HUES64 (cell line): Measurements from ENCODE around the gene CDCA7.
"Not testable (repeated sequence)": the region's sequence is repeated elsewhere in the genome, so short reads cannot be mapped to it uniquely, and the experiment has no call there.

Experiments used
- H3K27ac ChIP-seq: 2 replicates; pipeline ENCODE4 v1.7.0; 2013; ENCODE audit warnings: low read depth, low read length, inconsistent platforms
- H3K27me3 ChIP-seq: 2 replicates; pipeline ENCODE4 v1.6.1; 2013; ENCODE audit warnings: mild to moderate bottlenecking, low read length; ENCODE audit not compliant: insufficient read depth
- H3K36me3 ChIP-seq: 2 replicates; pipeline ENCODE4 v1.6.1; 2013; ENCODE audit warnings: mild to moderate bottlenecking, low read length; ENCODE audit not compliant: insufficient read depth
- H3K4me1 ChIP-seq: 2 replicates; pipeline ENCODE4 v1.6.1; 2013; ENCODE audit warnings: mild to moderate bottlenecking, low read length, moderate library complexity; ENCODE audit not compliant: insufficient read depth
- H3K4me3 ChIP-seq: 2 replicates; pipeline ENCODE4 v1.5.1; 2013; ENCODE audit warnings: mild to moderate bottlenecking, low read length, moderate library complexity
- H3K9ac ChIP-seq: 2 replicates; pipeline ENCODE4 v1.6.1; 2013; ENCODE audit warnings: mild to moderate bottlenecking, low read depth, low read length
- H3K9me3 ChIP-seq: 2 replicates; pipeline ENCODE4 v1.6.1; 2013; ENCODE audit warnings: low read depth, low read length; ENCODE audit not compliant: insufficient read depth
- WGBS: fragments of 150-250, 120-280 bp; methylation state at CpG from one replicate; pipeline ENCODE4 v1.1.7; 2013; ENCODE audit warnings: missing lambda C conversion rate; 5-methylcytosine and 5-hydroxymethylcytosine counted together

Gene CDCA7

GRCh38 chr2:173402405-173402974 lies 47.8 kb downstream of the CDCA7 start:
- 11% methylated on average over 21 of the region's 21 CpGs for WGBS
- H3K9ac ChIP-seq, result no peak overlapping the region

GRCh38 chr2:173404841-173405750 lies 50.4 kb downstream of the CDCA7 start:
- Histone ChIP-seq H3K27ac (no peak overlapping the region), H3K27me3 (peaks cover 10% of the 10 kb centered on the region), H3K9ac (no peak overlapping the region), H3K9me3 (no peaks in the 10 kb centered on the region), H3K4me1 (peaks cover 18% of the 10 kb centered on the region), H3K4me3 (no peak overlapping the region), H3K36me3 (no peaks in the 10 kb centered on the region)
- WGBS, result 81% methylated on average over 8 of the region's 8 CpGs

More at GRCh38 chr2:173402405-173402974, 47.8 kb downstream of the CDCA7 start:
- Histone ChIP-seq H3K4me1 (peaks cover 21% of the 10 kb centered on the region), H3K4me3 (peak overlapping the region; percentile 46), H3K27ac (no peak overlapping the region), H3K9me3 (no peaks in the 10 kb centered on the region), H3K27me3 (peaks cover 10% of the 10 kb centered on the region), H3K36me3 (no peaks in the 10 kb centered on the region)

DNA sequence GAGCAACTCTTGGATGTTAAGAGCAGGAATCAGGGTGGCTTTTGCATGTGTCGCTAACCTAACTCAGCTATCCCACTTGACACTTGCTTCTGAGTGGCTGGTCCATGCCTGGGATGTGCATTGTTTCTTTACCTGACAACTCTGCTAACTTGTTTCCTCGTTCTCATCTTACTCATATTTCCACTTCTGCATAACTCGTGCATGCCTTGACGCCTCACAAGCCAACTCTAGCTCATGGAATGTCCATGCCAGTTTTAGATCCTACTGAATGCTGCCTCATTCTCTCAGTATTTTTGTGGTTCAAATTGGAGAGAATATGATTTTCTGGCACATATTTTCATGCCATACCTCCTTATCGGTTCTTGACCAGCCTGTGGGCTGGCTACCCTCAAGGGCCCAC lies 52.5 kb downstream of the CDCA7 start:
- H3K27ac ChIP-seq, result no peak overlapping the region
- 90% methylated on average over 5 of the region's 5 CpGs for WGBS
- H3K9ac ChIP-seq, result no peak overlapping the region
- no peaks in the 10 kb centered on the region for H3K9me3 ChIP-seq
- peaks cover 10% of the 10 kb centered on the region for H3K27me3 ChIP-seq
- H3K36me3 ChIP-seq, result no peaks in the 10 kb centered on the region
- 0 out of 2 replicates have a peak, but pooled peaks cover 2% of the 10 kb centered on the region for H3K4me1 ChIP-seq
- H3K4me3 ChIP-seq, result no peak overlapping the region

DNA sequence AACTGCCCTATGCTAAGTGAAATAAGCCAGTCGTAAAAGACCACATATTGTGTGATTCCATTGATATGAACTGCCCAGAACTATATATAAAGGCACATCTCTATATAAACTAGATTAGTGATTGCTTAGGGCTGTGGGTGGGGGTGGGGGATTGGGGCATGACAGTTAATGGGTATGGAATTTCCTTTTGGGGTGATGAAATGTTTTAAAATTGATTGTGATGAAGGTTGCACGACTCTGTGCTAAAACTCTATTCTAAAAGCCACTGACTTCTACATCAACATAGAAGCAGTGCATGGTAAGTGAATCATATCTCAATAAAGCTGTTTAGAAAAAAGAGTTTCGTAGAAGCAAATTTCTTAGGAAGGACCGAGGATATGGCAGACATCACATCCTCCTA lies 53.0 kb downstream of the CDCA7 start:
- 98% methylated on average over 3 of the region's 4 CpGs for WGBS
- no peak overlapping the region for H3K9ac ChIP-seq

GRCh38 chr2:173410579-173410978 lies 55.9 kb downstream of the CDCA7 start:
- Histone ChIP-seq H3K9ac (no peak overlapping the region), H3K9me3 (no peaks in the 10 kb centered on the region), H3K4me1 (peaks cover 6% of the 10 kb centered on the region; the same call in 1 of the 2 replicates), H3K4me3 (no peak overlapping the region), H3K27ac (no peak overlapping the region), H3K36me3 (no peaks in the 10 kb centered on the region), H3K27me3 (no peaks in the 10 kb centered on the region)
- 91% methylated on average over 3 of the region's 3 CpGs for WGBS

More for the DNA sequence above, 53.0 kb downstream of the CDCA7 start:
- no peaks in the 10 kb centered on the region for H3K36me3 ChIP-seq
- H3K9me3 ChIP-seq, result no peaks in the 10 kb centered on the region
- H3K27me3 ChIP-seq, result peaks cover 8% of the 10 kb centered on the region
- H3K4me3 ChIP-seq, result no peak overlapping the region
- 0 out of 2 replicates have a peak, but pooled peaks cover under 1% of the 10 kb centered on the region for H3K4me1 ChIP-seq
- no peak overlapping the region for H3K27ac ChIP-seq

DNA sequence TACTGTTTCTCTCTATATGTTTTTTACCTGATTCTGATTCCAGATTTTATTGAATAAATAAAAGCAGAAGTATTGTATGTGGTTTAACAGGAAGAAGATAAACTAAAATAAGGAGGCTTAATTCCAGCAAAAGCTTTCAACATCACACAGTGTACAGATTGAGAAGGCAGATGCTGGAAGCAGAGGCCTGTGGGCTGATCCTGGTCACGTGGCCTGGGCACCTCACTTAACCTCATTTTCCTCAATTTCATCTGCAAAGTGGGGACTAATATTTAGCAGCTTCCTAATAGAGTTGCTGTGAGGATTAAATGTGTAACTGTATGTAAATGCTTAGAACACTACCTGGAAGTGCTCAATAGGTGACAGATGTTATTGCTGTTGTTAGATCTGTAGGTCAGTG lies 58.0 kb downstream of the CDCA7 start:
- Histone ChIP-seq H3K36me3 (no peaks in the 10 kb centered on the region), H3K9ac (no peak overlapping the region), H3K9me3 (no peaks in the 10 kb centered on the region), H3K4me3 (no peak overlapping the region), H3K27me3 (no peaks in the 10 kb centered on the region), H3K4me1 (peaks cover 15% of the 10 kb centered on the region), H3K27ac (no peak overlapping the region)
- WGBS, result 73% methylated on average over 1 of the region's 1 CpG

GRCh38 chr2:173414823-173415322 lies 60.2 kb downstream of the CDCA7 start:
- H3K36me3 ChIP-seq, result no peaks in the 10 kb centered on the region

DNA sequence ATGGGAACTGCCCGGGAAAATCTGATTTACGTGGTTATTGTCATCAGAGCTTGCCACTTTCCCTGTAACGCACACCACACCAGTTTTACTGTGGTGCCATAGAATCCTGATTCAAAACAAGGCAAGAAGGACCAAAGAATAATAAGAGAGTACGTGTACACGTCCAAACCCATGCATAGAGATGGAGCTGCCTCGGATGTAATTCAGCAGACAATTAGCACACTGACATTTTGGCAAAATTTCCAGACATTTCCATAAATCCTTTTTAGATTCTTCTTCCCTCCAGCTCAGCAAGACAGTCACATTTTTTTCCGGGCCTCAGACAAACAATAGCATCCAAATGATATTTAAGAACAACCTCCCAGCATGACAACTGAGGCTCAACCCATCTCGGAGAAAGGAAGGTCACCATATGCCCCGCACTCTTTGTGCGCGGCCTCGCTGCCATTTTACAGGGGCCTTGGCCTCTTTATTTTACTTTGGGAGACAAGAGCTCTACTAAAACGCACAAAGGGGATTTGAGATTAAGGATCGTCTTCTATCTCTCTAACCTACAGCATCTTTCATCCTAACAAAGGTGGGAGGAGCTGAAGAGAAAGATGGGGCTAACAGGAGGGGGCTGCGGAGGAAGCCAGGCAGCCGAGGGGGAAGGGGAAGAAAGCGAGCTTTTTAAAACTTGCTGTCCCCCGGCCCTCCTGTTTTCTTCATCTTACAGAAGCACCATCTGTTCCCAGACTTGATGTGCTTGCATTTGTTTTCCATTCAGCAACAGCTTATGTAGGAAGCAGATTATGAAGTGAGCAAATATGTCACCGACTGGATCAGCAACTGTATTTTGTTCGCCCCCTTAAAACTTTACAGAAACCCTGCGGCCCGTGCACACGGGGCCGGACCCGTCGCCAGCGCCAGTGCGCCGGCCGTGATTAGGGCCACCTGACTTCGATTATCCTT lies 61.0 kb downstream of the CDCA7 start:
- no peak overlapping the region for H3K4me3 ChIP-seq
- H3K27me3 ChIP-seq, result no peaks in the 10 kb centered on the region
- no peaks in the 10 kb centered on the region for H3K36me3 ChIP-seq
- no peak overlapping the region for H3K27ac ChIP-seq
- H3K9me3 ChIP-seq, result no peaks in the 10 kb centered on the region
- peaks cover 15% of the 10 kb centered on the region for H3K4me1 ChIP-seq
- 85% methylated on average over 29 of the region's 31 CpGs for WGBS
- no peak overlapping the region for H3K9ac ChIP-seq

More at GRCh38 chr2:173414823-173415322, 60.2 kb downstream of the CDCA7 start:
- H3K27ac ChIP-seq, result no peak overlapping the region
- peaks cover 15% of the 10 kb centered on the region for H3K4me1 ChIP-seq
- WGBS, result 95% methylated on average over 1 of the region's 1 CpG
- H3K4me3 ChIP-seq, result no peak overlapping the region
- H3K9me3 ChIP-seq, result no peaks in the 10 kb centered on the region
- no peak overlapping the region for H3K9ac ChIP-seq
- H3K27me3 ChIP-seq, result no peaks in the 10 kb centered on the region

DNA sequence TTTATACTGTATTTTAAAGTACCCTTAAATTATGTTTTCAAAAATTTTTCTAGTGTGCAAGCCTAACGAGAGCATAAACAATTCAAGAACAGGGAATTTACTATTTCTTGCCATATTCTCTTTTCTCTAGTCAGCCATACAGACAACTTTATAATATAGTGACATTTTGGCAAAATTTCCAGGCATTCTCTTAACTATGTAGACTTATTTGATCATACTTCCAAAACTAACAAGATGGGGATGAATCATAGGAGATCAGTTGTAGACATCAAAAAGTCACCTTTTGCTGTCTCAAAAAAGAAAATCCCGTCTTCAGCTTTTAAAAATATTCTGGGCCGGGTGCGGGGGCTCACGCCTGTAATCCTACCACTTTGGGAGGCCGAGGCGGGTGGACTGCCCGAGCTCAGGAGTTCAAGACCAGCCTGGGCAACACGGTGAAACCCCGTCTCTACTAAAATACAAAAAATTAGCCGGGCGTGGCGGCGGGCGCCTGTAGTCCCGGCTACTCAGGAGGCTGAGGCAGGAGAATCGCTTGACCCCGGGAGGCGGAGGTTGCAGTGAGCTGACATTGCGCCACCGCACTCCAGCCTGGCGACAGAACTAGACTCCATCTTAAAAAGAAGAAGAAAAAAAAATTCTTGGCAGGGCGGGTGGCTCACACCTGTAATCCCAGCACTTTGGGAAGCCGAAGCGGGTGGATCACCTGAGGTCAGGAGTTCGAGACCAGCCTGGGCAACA lies 61.9 kb downstream of the CDCA7 start:
- not testable (repeated sequence) for H3K27me3 ChIP-seq, H3K9ac ChIP-seq, H3K4me3 ChIP-seq, H3K27ac ChIP-seq, H3K36me3 ChIP-seq, H3K9me3 ChIP-seq
- peaks cover 15% of the 10 kb centered on the region for H3K4me1 ChIP-seq
- 97% methylated on average over 25 of the region's 26 CpGs for WGBS

DNA sequence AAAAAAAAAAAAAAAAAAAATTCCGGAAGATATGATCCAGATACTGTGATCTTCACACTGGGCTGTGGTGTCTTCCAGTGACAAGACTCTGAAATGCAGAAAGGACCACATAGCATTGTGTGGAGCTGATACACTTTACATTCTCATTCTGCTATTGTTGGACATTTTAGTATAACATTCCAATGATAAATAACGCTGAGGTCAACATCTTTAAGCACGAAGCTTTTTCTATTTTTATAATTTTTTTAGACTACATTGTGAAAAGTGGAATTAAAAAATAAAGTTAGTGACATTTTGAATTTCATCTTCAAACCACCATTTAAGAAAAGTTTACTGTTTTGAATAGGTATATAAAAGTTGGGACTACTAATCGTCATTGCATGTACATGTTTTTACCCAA lies 62.7 kb downstream of the CDCA7 start:
- Histone ChIP-seq H3K4me3 (no peak overlapping the region), H3K9ac (no peak overlapping the region), H3K9me3 (no peaks in the 10 kb centered on the region), H3K36me3 (no peaks in the 10 kb centered on the region), H3K4me1 (peaks cover 15% of the 10 kb centered on the region), H3K27ac (no peak overlapping the region), H3K27me3 (peaks cover 2% of the 10 kb centered on the region; the same call in 1 of the 2 replicates)
- 91% methylated on average over 3 of the region's 4 CpGs for WGBS
